HCT116 (cell line): Measurements from ENCODE around the gene KLRG1. TPM values are rescaled to one million over a fixed set of nuclear protein-coding genes. Genes with fewer than 3 reads are reported as not detected.

Experiments
- ATAC-seq: fragments of 200-7000 bp; cut with Tn5 transposase; 2 replicates; pipeline ENCODE4 v1.9.1; 2020; ENCODE audit warnings: mild to moderate bottlenecking, moderate library complexity
- BruUV-seq: library from RNA; stranded (reverse); fragments of 400-500 nt; replicated peaks from 2 replicates; lab custom pipeline; 2021; lab: Mats Ljungman, UMichigan
- CTCF ChIA-PET: fragments of 300-600 bp; sonication (Branson Sonifier 250); formaldehyde crosslinking; loops from one replicate; lab custom pipeline; 2021; ENCODE audit warnings: antibody characterized with exemption; lab: Charles Lee
- POLR2A ChIA-PET: fragments of 300-600, 350-600 bp; sonication (Branson Sonifier 250); formaldehyde crosslinking; loops from one replicate; lab custom pipeline; 2021; ENCODE audit warnings: antibody characterized with exemption; lab: Charles Lee
- RAD21 ChIA-PET, 2 experiments: fragments of 300-600 bp; sonication (Branson Sonifier 250); formaldehyde crosslinking; loops; one replicate each; lab custom pipeline; 2023; ENCODE audit warnings: low total read pairs in 2 of 2; ENCODE audit not compliant: uncharacterized antibody in 2 of 2, unreplicated experiment in 2 of 2, low non-redundant PET in 1 of 2; lab: Charles Lee
- DNase-seq: peaks from one replicate; pipeline ENCODE4 v3.0.0-alpha.2; 2010; ENCODE audit warnings: low read depth, low spot score
- H2AFZ ChIP-seq: fragments of 200-600 bp; shearing (Covaris generic), sonication (generic); 2 replicates; pipeline ENCODE4 v1.6.1; 2017; ENCODE audit warnings: low read depth, mixed run types, mixed read lengths, antibody characterized with exemption, low read length; ENCODE audit not compliant: poor library complexity, severe bottlenecking
- H3K27ac ChIP-seq: 2 replicates; pipeline ENCODE4 v1.5.1; 2012; ENCODE audit warnings: low read depth, low read length
- H3K27me3 ChIP-seq: fragments of 200-600 bp; sonication (generic); 2 replicates; pipeline ENCODE4 v1.6.1; 2016; ENCODE audit warnings: mixed run types, low read length, mixed read lengths; ENCODE audit not compliant: insufficient read depth
- H3K36me3 ChIP-seq, 2 experiments: fragments of 200-500 bp in 1 of 2; fragments of 200-600 bp in 1 of 2; sonication (Bioruptor generic) in 1 of 2; sonication (generic) in 1 of 2; 2 replicates each; pipeline versions ENCODE4 v1.5.1 to v1.6.1; 2014 to 2016; ENCODE audit warnings: low read length in 2 of 2, inconsistent platforms in 1 of 2, mixed read lengths in 1 of 2, mixed run types in 1 of 2; ENCODE audit not compliant: insufficient read depth in 2 of 2, control insufficient read depth in 1 of 2
- H3K4me1 ChIP-seq, 2 experiments: fragments of 200-600 bp in 1 of 2; sonication (generic) in 1 of 2; 2 replicates each; pipeline versions ENCODE4 v1.5.1 to v1.6.1; 2012 to 2017; ENCODE audit warnings: low read length in 2 of 2, inconsistent platforms in 1 of 2, mild to moderate bottlenecking in 1 of 2, mixed read lengths in 1 of 2, mixed run types in 1 of 2, moderate library complexity in 1 of 2; ENCODE audit not compliant: insufficient read depth in 2 of 2, control insufficient read depth in 1 of 2
- H3K4me2 ChIP-seq: fragments of 200-600 bp; sonication (generic); 2 replicates; pipeline ENCODE4 v1.6.1; 2017; ENCODE audit warnings: mixed run types, low read length, mixed read lengths
- H3K4me3 ChIP-seq, 2 experiments: fragments of 200-600 bp in 1 of 2; sonication (generic) in 1 of 2; replicated peaks in 1 of 2; 2 replicates each; pipeline ENCODE4 v1.5.1; 2011 to 2016; ENCODE audit warnings: low read length in 2 of 2, control low read depth in 1 of 2, low read depth in 1 of 2, mild to moderate bottlenecking in 1 of 2, mixed read lengths in 1 of 2, mixed run types in 1 of 2
- H3K79me2 ChIP-seq: fragments of 200-600 bp; sonication (generic); 2 replicates; pipeline ENCODE4 v1.6.1; 2017; ENCODE audit warnings: mild to moderate bottlenecking, mixed run types, low read length, moderate library complexity, mixed read lengths; ENCODE audit not compliant: insufficient read depth
- H3K9ac ChIP-seq: fragments of 200-600 bp; sonication (generic); 2 replicates; pipeline ENCODE4 v1.6.1; 2016; ENCODE audit warnings: low read length, mixed read lengths
- H3K9me2 ChIP-seq: fragments of 200-600 bp; sonication (generic), shearing (Covaris generic); 2 replicates; pipeline ENCODE4 v1.6.1; 2017; ENCODE audit warnings: mixed run types, mild to moderate bottlenecking, moderate library complexity; ENCODE audit not compliant: insufficient read depth
- H3K9me3 ChIP-seq, 2 experiments: fragments of 200-500 bp in 1 of 2; fragments of 200-600 bp in 1 of 2; sonication (Bioruptor generic) in 1 of 2; sonication (generic) in 1 of 2; 2 replicates each; pipeline ENCODE4 v1.6.1; 2014 to 2017; ENCODE audit warnings: low read length in 2 of 2, mixed read lengths in 2 of 2, inconsistent platforms in 1 of 2, low read depth in 1 of 2, mild to moderate bottlenecking in 1 of 2, mixed run types in 1 of 2, moderate library complexity in 1 of 2; ENCODE audit not compliant: control insufficient read depth in 1 of 2, insufficient read depth in 1 of 2
- H4K20me1 ChIP-seq: fragments of 200-600 bp; sonication (generic), shearing (Covaris generic); 2 replicates; pipeline ENCODE4 v1.6.1; 2017; ENCODE audit warnings: mixed run types, mild to moderate bottlenecking, moderate library complexity; ENCODE audit not compliant: insufficient read depth
- ATF3 ChIP-seq: IDR thresholded peaks from 2 replicates; pipeline ENCODE4 v1.6.1; 2012
- ELF1 ChIP-seq: IDR thresholded peaks from 2 replicates; pipeline ENCODE4 v1.6.1; 2012; ENCODE audit warnings: low read depth, borderline replicate concordance
- FOSL1 ChIP-seq: IDR thresholded peaks from 2 replicates; pipeline ENCODE4 v1.6.1; 2012; ENCODE audit warnings: low read depth
- JUND ChIP-seq: IDR thresholded peaks from 2 replicates; pipeline ENCODE4 v1.6.1; 2012
- RAD21 ChIP-seq: IDR thresholded peaks from 2 replicates; pipeline ENCODE4 v1.6.1; 2012; ENCODE audit warnings: low read depth, mild to moderate bottlenecking
- REST ChIP-seq: IDR thresholded peaks from 2 replicates; pipeline ENCODE4 v1.6.1; 2012; ENCODE audit warnings: low read depth
- SIN3A ChIP-seq: IDR thresholded peaks from 2 replicates; pipeline ENCODE4 v1.6.1; 2012; ENCODE audit warnings: low read depth
- SRF ChIP-seq: IDR thresholded peaks from 2 replicates; pipeline ENCODE4 v1.6.1; 2012; ENCODE audit warnings: low read depth
- TCF7L2 ChIP-seq: IDR thresholded peaks from 2 replicates; pipeline ENCODE4 v1.7.0; 2011; ENCODE audit warnings: borderline replicate concordance, inconsistent platforms; ENCODE audit not compliant: insufficient read depth, insufficient read length; ENCODE audit errors: extremely low read depth
- YY1 ChIP-seq: IDR thresholded peaks from 2 replicates; pipeline ENCODE4 v1.6.1; 2011; ENCODE audit warnings: low read length, low read depth, moderate library complexity, mild to moderate bottlenecking; ENCODE audit not compliant: insufficient replicate concordance; ENCODE audit errors: extremely low read depth
- ZFX ChIP-seq: fragments of 450-650 bp; IDR thresholded peaks from 2 replicates; pipeline ENCODE4 v1.6.1; 2017
- ZNF274 ChIP-seq: fragments of 200-500 bp; sonication (Bioruptor generic); IDR thresholded peaks from 2 replicates; pipeline ENCODE4 v1.6.1; 2014; ENCODE audit warnings: mild to moderate bottlenecking, low read depth, low read length, inconsistent platforms
- intact Hi-C: fragments of 100-400 bp; cut with micrococcal nuclease; formaldehyde crosslinking; loops from 2 replicates; pipeline ENCODE4 v1.10.0; 2022
- total RNA-seq: library from RNA; stranded (reverse); gene quantifications from one replicate; pipeline ENCODE4 v1.2.1, GENCODE V29; 2021; ENCODE audit not compliant: unreplicated experiment

KLRG1 gene
- total RNA-seq, 1 experiment from 2014 or later = 1.5 TPM

GRCh38 chr12:9030776-9031175, 41.4 kb downstream of the KLRG1 start:
- ChIA-PET CTCF (no interaction called here), POLR2A (no interaction called here), RAD21 (no interaction called here)
- ATAC-seq (no peak), DNase-seq (no peak)
- H3K4me2 ChIP-seq = no peak overlapping the region
- no peaks in the 10 kb centered on the region for H3K36me3 ChIP-seq
- no peaks in the 10 kb centered on the region for H4K20me1 ChIP-seq
- no TSS peak for BruUV-seq
- H3K27me3 ChIP-seq = no peaks in the 10 kb centered on the region
- TF ChIP-seq ZNF274 = no peak
- no peak for TF ChIP-seq SIN3A
- TF ChIP-seq JUND = no peak
- no peak for TF ChIP-seq ZFX
- TF ChIP-seq RAD21 = no peak
- TF ChIP-seq SRF = no peak
- no peak for TF ChIP-seq ATF3
- no peak for TF ChIP-seq FOSL1
- no peak for TF ChIP-seq ELF1
- TF ChIP-seq REST = no peak
- no peak for TF ChIP-seq TCF7L2
- no peak for TF ChIP-seq YY1
- no peaks in the 10 kb centered on the region for H3K9me3 ChIP-seq
- H3K9me2 ChIP-seq = no peaks in the 10 kb centered on the region
- no peak overlapping the region for H3K4me3 ChIP-seq
- no peak overlapping the region for H3K27ac ChIP-seq
- H2AFZ ChIP-seq = no peak overlapping the region
- intact Hi-C loops = no loop called here
- H3K79me2 ChIP-seq = no peaks in the 10 kb centered on the region
- H3K4me1 ChIP-seq = no peaks in the 10 kb centered on the region
- H3K9ac ChIP-seq = no peak overlapping the region
